Progenitor cell of endocrine pancreas (in vitro differentiated cells): Measurements from ENCODE around the gene EEF2KMT. TPM values are rescaled to one million over a fixed set of nuclear protein-coding genes. Genes with fewer than 3 reads are reported as not detected.

Experiments used
- DNase-seq: peaks from one replicate; pipeline ENCODE4 v3.0.0; 2021; ENCODE audit warnings: low spot score; ENCODE audit not compliant: unreplicated experiment
- H3K27ac Mint-ChIP-seq: 2 replicates; pipeline ENCODE4 v1.8.0; 2021; ENCODE audit warnings: mild to moderate bottlenecking, moderate library complexity, mixed read lengths
- H3K27me3 Mint-ChIP-seq: 2 replicates; pipeline ENCODE4 v1.8.0; 2021; ENCODE audit warnings: mixed read lengths
- H3K36me3 Mint-ChIP-seq: 2 replicates; pipeline ENCODE4 v1.8.0; 2022; ENCODE audit warnings: mixed read lengths; ENCODE audit not compliant: insufficient read depth
- H3K4me1 Mint-ChIP-seq: 2 replicates; pipeline ENCODE4 v1.8.0; 2021; ENCODE audit warnings: low read depth, mixed read lengths
- H3K4me3 Mint-ChIP-seq: 2 replicates; pipeline ENCODE4 v1.8.0; 2021; ENCODE audit warnings: low read depth, mild to moderate bottlenecking, moderate library complexity, mixed read lengths
- H3K9me3 Mint-ChIP-seq: 2 replicates; pipeline ENCODE4 v1.8.0; 2021; ENCODE audit warnings: low read depth, mixed read lengths
- total RNA-seq: library from RNA; stranded (reverse); gene quantifications from 2 replicates; pipeline ENCODE4 v1.2.1, GENCODE V29; 2021
- TF ChIP-seq, protein P1 (sequence below): fragments of 200-600 bp; sonication (generic); IDR thresholded peaks from one replicate; pipeline ENCODE4 v1.5.0; 2021; ENCODE audit warnings: antibody characterized with exemption, mild to moderate bottlenecking; ENCODE audit not compliant: unreplicated experiment

Gene EEF2KMT
- total RNA-seq, 1 donor from 2014 or later: 11.2 TPM

- Mint-ChIP-seq H3K27ac (no peak overlapping the region), H3K36me3 (no peaks in the 10 kb centered on the region), H3K9me3 (no peaks in the 10 kb centered on the region), H3K27me3 (peaks cover 10% of the 10 kb centered on the region), H3K4me1 (no peaks in the 10 kb centered on the region), H3K4me3 (no peak overlapping the region)
- DNase-seq: no peak
- TF ChIP-seq, protein P1, sequence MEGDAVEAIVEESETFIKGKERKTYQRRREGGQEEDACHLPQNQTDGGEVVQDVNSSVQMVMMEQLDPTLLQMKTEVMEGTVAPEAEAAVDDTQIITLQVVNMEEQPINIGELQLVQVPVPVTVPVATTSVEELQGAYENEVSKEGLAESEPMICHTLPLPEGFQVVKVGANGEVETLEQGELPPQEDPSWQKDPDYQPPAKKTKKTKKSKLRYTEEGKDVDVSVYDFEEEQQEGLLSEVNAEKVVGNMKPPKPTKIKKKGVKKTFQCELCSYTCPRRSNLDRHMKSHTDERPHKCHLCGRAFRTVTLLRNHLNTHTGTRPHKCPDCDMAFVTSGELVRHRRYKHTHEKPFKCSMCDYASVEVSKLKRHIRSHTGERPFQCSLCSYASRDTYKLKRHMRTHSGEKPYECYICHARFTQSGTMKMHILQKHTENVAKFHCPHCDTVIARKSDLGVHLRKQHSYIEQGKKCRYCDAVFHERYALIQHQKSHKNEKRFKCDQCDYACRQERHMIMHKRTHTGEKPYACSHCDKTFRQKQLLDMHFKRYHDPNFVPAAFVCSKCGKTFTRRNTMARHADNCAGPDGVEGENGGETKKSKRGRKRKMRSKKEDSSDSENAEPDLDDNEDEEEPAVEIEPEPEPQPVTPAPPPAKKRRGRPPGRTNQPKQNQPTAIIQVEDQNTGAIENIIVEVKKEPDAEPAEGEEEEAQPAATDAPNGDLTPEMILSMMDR: no peak
Observed at GRCh38 chr16:5062051-5062450, 35.5 kb downstream of the EEF2KMT start.

DNA sequence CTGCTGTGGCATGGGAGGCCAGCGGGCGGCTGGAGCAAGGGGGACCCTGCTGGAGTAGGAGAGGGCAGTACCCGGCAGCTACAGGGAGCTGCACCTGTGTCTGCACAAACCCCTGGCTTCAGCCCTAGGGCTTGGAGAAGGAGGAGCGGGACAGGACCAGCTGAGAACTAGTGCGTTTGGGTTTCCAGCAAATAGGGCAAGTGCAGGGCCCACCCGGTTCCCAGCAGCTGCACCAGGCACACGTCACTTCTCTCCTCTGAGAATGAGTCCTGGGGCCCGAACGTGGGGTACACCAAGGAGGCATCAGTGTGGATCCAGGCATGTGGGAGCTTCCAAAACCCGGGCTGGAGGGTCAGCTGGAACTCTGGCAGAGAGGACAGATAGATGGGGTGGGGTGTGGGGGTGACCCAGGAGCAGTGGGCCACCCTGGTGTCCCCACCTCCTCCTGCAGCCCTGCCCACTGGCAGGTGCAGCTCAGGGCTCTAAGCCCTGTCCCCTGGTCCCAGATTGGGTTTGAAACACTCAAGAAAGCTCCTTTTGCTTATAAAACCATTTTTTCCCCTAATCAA, 37.4 kb downstream of the EEF2KMT start:
- H3K4me3 Mint-ChIP-seq: no peak overlapping the region

GRCh38 chr16:5059386-5060072, 38.1 kb downstream of the EEF2KMT start:
- no peaks in the 10 kb centered on the region for H3K36me3 Mint-ChIP-seq
- no peak for DNase-seq
- TF ChIP-seq, protein P1: no peak
- H3K27ac Mint-ChIP-seq: no peak overlapping the region
- H3K27me3 Mint-ChIP-seq: peaks cover 8% of the 10 kb centered on the region
- no peaks in the 10 kb centered on the region for H3K9me3 Mint-ChIP-seq
- no peak overlapping the region for H3K4me3 Mint-ChIP-seq
- H3K4me1 Mint-ChIP-seq: no peaks in the 10 kb centered on the region

More for the DNA sequence above, 37.4 kb downstream of the EEF2KMT start:
- no peak for DNase-seq
- Mint-ChIP-seq H3K27ac (no peak overlapping the region), H3K9me3 (no peaks in the 10 kb centered on the region), H3K27me3 (peaks cover 8% of the 10 kb centered on the region), H3K4me1 (no peaks in the 10 kb centered on the region), H3K36me3 (no peaks in the 10 kb centered on the region)
- TF ChIP-seq, protein P1: no peak

- H3K27me3 Mint-ChIP-seq: peaks cover 5% of the 10 kb centered on the region
- H3K4me1 Mint-ChIP-seq: no peaks in the 10 kb centered on the region
- no peak overlapping the region for H3K27ac Mint-ChIP-seq
- H3K4me3 Mint-ChIP-seq: no peak overlapping the region
- DNase-seq: no peak
- no peaks in the 10 kb centered on the region for H3K36me3 Mint-ChIP-seq
- TF ChIP-seq, protein P1: peak; percentile 52
- H3K9me3 Mint-ChIP-seq: no peaks in the 10 kb centered on the region
Observed at GRCh38 chr16:5058476-5058875, 39.1 kb downstream of the EEF2KMT start.

- TF ChIP-seq, protein P1: peak; percentile 45
- H3K27ac Mint-ChIP-seq: no peak overlapping the region
- H3K9me3 Mint-ChIP-seq: no peaks in the 10 kb centered on the region
- H3K36me3 Mint-ChIP-seq: no peaks in the 10 kb centered on the region
- H3K4me1 Mint-ChIP-seq: no peaks in the 10 kb centered on the region
- no peak overlapping the region for H3K4me3 Mint-ChIP-seq
- DNase-seq: no peak
- no peaks in the 10 kb centered on the region for H3K27me3 Mint-ChIP-seq
Observed at GRCh38 chr16:5056352-5056751, 41.2 kb downstream of the EEF2KMT start.
